GM12878 (cell line): ENCODE data around the gene S100A16. TPM values are rescaled to one million over a fixed set of nuclear protein-coding genes. Genes with fewer than 3 reads are reported as not detected.
"Not testable (repeated sequence)": the region's sequence is repeated elsewhere in the genome, so short reads cannot be mapped to it uniquely, and the experiment has no call there.

ENCODE experiments used
- ATAC-seq: fragments of 200-7000 bp; cut with Tn5 transposase; 3 replicates; pipeline ENCODE4 v1.9.1; 2020; ENCODE audit warnings: mild to moderate bottlenecking, moderate library complexity
- BruUV-seq: library from RNA; stranded (reverse); fragments of 400-500 nt; replicated peaks from 2 replicates; lab custom pipeline; 2021; lab: Mats Ljungman, UMichigan
- CTCF ChIA-PET: fragments of 300-600 bp; sonication (Branson Sonifier 250); formaldehyde crosslinking; extraction: SDS; loops from one replicate; lab custom pipeline; 2021; ENCODE audit warnings: inconsistent platforms; lab: Yijun Ruan, JAX
- POLR2A ChIA-PET: fragments of 350-600 bp; formaldehyde crosslinking; extraction: SDS; loops from one replicate; lab custom pipeline; 2021; ENCODE audit warnings: inconsistent platforms; lab: Charles Lee
- RAD21 ChIA-PET: fragments of 300-600 bp; sonication (Branson Sonifier 250); formaldehyde crosslinking; loops from one replicate; lab custom pipeline; 2023; ENCODE audit warnings: antibody characterized with exemption; ENCODE audit not compliant: unreplicated experiment; lab: Charles Lee
- SMC1A ChIA-PET: fragments of 300-600 bp; sonication (Branson Sonifier 250); formaldehyde crosslinking; loops from one replicate; lab custom pipeline; 2023; ENCODE audit not compliant: unreplicated experiment, uncharacterized antibody; lab: Charles Lee
- DNase-seq: peaks from one replicate; pipeline ENCODE4 v3.0.0-alpha.2; 2011; ENCODE audit warnings: low read depth, low spot score
- FAIRE-seq: peaks from 3 replicates; lab custom pipeline; 2011; peaks lifted over from hg19 to GRCh38; lab: Jason Lieb, UNC
- H2AFZ ChIP-seq: 2 replicates; pipeline ENCODE4 v1.6.0; 2011; ENCODE audit warnings: low read depth, low read length, control low read depth; ENCODE audit not compliant: control insufficient read depth
- H3K27ac ChIP-seq: 2 replicates; pipeline ENCODE4 v1.5.1; 2011; ENCODE audit warnings: control low read depth; ENCODE audit not compliant: control insufficient read depth, insufficient read depth
- H3K27me3 ChIP-seq, 2 experiments: replicated peaks in 1 of 2; 2 replicates each; pipeline versions ENCODE4 v1.6.0 to v1.6.1; 2011; ENCODE audit warnings: low read length in 1 of 2; ENCODE audit not compliant: control insufficient read depth in 2 of 2, insufficient read depth in 2 of 2
- H3K36me3 ChIP-seq, 2 experiments: 2 replicates each; pipeline ENCODE4 v1.5.1; 2011; ENCODE audit warnings: low read length in 1 of 2; ENCODE audit not compliant: control insufficient read depth in 2 of 2, insufficient read depth in 2 of 2
- H3K4me1 ChIP-seq: 2 replicates; pipeline ENCODE4 v1.6.1; 2011; ENCODE audit warnings: mild to moderate bottlenecking, low read length, moderate library complexity, mixed read lengths; ENCODE audit not compliant: control insufficient read depth, insufficient read depth
- H3K4me2 ChIP-seq: 2 replicates; pipeline ENCODE4 v1.6.0; 2011; ENCODE audit warnings: control low read depth; ENCODE audit not compliant: control insufficient read depth, insufficient read depth
- H3K4me3 ChIP-seq: fragments of 200-600 bp; sonication (generic); 2 replicates; pipeline ENCODE4 v1.5.1; 2016
- H3K79me2 ChIP-seq: 2 replicates; pipeline ENCODE4 v1.6.0; 2011; ENCODE audit warnings: low read length; ENCODE audit not compliant: control insufficient read depth, insufficient read depth
- H3K9ac ChIP-seq: 2 replicates; pipeline ENCODE4 v1.8.0; 2011; ENCODE audit warnings: low read length, control low read depth, mixed read lengths; ENCODE audit not compliant: control insufficient read depth, insufficient read depth
- H3K9me3 ChIP-seq: replicated peaks from 3 replicates; pipeline ENCODE4 v1.5.1; 2011; ENCODE audit warnings: mild to moderate bottlenecking, low read length; ENCODE audit not compliant: control insufficient read depth, insufficient read depth
- H4K20me1 ChIP-seq: 2 replicates; pipeline ENCODE4 v1.6.0; 2011; ENCODE audit not compliant: control insufficient read depth, insufficient read depth
- CBX3 ChIP-seq: fragments of 200-600 bp; sonication (generic); IDR thresholded peaks from 2 replicates; pipeline ENCODE4 v1.6.1; 2016; ENCODE audit warnings: low read depth, borderline replicate concordance
- KDM1A ChIP-seq: fragments of 200-600 bp; sonication (generic); IDR thresholded peaks from 2 replicates; pipeline ENCODE4 v1.6.1; 2016; ENCODE audit warnings: borderline replicate concordance
- POU2F2 ChIP-seq: IDR thresholded peaks from 3 replicates; pipeline ENCODE4 v1.6.1; 2011; ENCODE audit warnings: low read depth, mild to moderate bottlenecking, low read length, borderline replicate concordance
- RCOR1 ChIP-seq: conservative IDR thresholded peaks from 2 replicates; pipeline ENCODE4 v1.6.1; 2012; ENCODE audit warnings: low read depth, low read length, improper control_type of control experiment
- ZNF24 ChIP-seq: fragments of 450-650 bp; IDR thresholded peaks from 2 replicates; pipeline ENCODE4 v1.6.1; 2017; ENCODE audit warnings: antibody characterized with exemption, mild to moderate bottlenecking
- WGBS: methylation state at CpG from one replicate; pipeline ENCODE4 v1.1.6; 2016; ENCODE audit warnings: low lambda C conversion rate; ENCODE audit not compliant: insufficient replicate concordance, insufficient coverage; ENCODE audit errors: missing lambda C conversion rate; 5-methylcytosine and 5-hydroxymethylcytosine counted together
- in situ Hi-C: fragments of 300-500 bp; cut with MboI; formaldehyde crosslinking; loops from 9 replicates; pipeline ENCODE4 v1.14.3; 2018; ENCODE audit warnings: mixed read lengths
- intact Hi-C: fragments of 100-400 bp; cut with micrococcal nuclease; formaldehyde crosslinking; loops from one replicate; pipeline ENCODE4 v1.14.2; 2022; ENCODE audit not compliant: unreplicated experiment
- polyA plus RNA-seq, 11 experiments: library from polyadenylated mRNA; depleted of rRNA in 4 of 11; unstranded in 6 of 11; stranded (reverse) in 5 of 11; fragments of >200 nt; fragmentation: Nextera tagmentation in 4 of 11; fragmentation: Illumina TruSeq in 1 of 11; extraction: Ambion mirVana in 4 of 11; extraction: Trizol in 1 of 11; gene quantifications; 1 replicate in 1 of 11; 2 replicates in 10 of 11; pipeline versions ENCODE4 v1.2.1 to v1.2.3, GENCODE V29; 2011 to 2016; ENCODE audit warnings: inconsistent platforms in 2 of 11, missing spikeins in 2 of 11, low read depth in 1 of 11
- total RNA-seq, 4 experiments: library from RNA; depleted of rRNA in 3 of 4; stranded (reverse); fragments of >200 nt in 3 of 4; fragmentation: Illumina TruSeq in 1 of 4; extraction: Trizol in 1 of 4; gene quantifications; 2 replicates each; pipeline versions ENCODE4 v1.2.1 to v1.2.3, GENCODE V29; 2013 to 2021
- TF ChIP-seq, protein P1 (sequence below): fragments of 450-650 bp; IDR thresholded peaks from 2 replicates; pipeline ENCODE4 v1.6.1; 2017; ENCODE audit warnings: low read depth, mild to moderate bottlenecking, moderate library complexity
- TF ChIP-seq, protein P2 (sequence below): IDR thresholded peaks from 2 replicates; pipeline ENCODE4 v1.6.1; 2012; ENCODE audit warnings: low read depth, low read length, improper control_type of control experiment

Gene S100A16
- total and polyA plus RNA-seq, 10 of the 15 experiments (the other 5 are each of a cell fraction or from before 2014, with no cell fraction given): 0.14 to 0.51 (median 0.25) TPM; not detected in 6

DNA sequence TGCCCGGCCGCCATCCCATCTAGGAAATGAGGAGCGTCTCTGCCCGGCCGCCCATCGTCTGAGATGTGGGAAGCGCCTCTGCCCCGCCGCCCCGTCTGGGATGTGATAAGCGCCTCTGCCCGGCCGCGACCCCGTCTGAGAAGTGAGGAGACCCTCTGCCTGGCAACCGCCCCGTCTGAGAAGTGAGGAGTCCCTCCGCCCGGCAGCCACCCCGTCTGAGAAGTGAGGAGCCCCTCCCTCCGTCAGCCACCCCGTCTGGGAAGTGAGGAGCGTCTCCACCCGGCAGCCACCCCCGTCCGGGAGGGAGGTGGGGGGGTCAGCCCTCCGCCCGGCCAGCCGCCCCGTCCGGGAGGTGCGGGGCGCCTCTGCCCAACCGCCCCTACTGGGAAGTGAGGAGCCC is 30.1 kb downstream of the S100A16 start:
- intact Hi-C loops, POLR2A ChIA-PET, in situ Hi-C loops: not testable (repeated sequence)

DNA sequence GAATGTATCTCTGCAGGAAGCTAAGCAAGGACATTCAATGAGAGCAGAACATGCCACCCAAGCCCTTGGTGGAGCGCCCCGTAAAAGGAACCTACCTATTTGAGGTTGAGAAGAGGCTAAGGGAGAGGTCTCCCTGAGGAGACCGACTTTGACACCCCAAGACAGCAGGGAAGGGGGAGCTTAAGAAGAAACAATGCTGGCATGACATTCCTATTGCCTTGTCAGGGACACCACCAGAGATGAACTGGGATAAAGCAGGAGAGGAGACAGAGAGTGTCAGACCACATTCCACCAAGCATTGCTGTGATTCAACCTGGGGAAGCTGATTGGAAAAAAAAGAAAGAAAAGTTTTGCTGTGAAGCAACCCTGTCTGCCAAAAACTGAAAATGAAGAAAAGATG is 34.0 kb downstream of the S100A16 start:
- Histone ChIP-seq H4K20me1 (no peaks in the 10 kb centered on the region), H2AFZ (no peak overlapping the region), H3K9me3 (no peaks in the 10 kb centered on the region), H3K79me2 (no peaks in the 10 kb centered on the region), H3K4me2 (no peak overlapping the region), H3K4me1 (no peaks in the 10 kb centered on the region), H3K36me3 (no peaks in the 10 kb centered on the region), H3K4me3 (no peak overlapping the region), H3K9ac (no peak overlapping the region), H3K27me3 (no peaks in the 10 kb centered on the region), H3K27ac (no peak overlapping the region)
- TF ChIP-seq KDM1A: no peak
- TF ChIP-seq CBX3: no peak
- TF ChIP-seq, protein P1, sequence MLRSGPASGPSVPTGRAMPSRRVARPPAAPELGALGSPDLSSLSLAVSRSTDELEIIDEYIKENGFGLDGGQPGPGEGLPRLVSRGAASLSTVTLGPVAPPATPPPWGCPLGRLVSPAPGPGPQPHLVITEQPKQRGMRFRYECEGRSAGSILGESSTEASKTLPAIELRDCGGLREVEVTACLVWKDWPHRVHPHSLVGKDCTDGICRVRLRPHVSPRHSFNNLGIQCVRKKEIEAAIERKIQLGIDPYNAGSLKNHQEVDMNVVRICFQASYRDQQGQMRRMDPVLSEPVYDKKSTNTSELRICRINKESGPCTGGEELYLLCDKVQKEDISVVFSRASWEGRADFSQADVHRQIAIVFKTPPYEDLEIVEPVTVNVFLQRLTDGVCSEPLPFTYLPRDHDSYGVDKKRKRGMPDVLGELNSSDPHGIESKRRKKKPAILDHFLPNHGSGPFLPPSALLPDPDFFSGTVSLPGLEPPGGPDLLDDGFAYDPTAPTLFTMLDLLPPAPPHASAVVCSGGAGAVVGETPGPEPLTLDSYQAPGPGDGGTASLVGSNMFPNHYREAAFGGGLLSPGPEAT: no peak
- no peak for TF ChIP-seq ZNF24
- no peak for TF ChIP-seq POU2F2
- TF ChIP-seq RCOR1: no peak
- TF ChIP-seq, protein P2, sequence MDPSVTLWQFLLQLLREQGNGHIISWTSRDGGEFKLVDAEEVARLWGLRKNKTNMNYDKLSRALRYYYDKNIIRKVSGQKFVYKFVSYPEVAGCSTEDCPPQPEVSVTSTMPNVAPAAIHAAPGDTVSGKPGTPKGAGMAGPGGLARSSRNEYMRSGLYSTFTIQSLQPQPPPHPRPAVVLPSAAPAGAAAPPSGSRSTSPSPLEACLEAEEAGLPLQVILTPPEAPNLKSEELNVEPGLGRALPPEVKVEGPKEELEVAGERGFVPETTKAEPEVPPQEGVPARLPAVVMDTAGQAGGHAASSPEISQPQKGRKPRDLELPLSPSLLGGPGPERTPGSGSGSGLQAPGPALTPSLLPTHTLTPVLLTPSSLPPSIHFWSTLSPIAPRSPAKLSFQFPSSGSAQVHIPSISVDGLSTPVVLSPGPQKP: no peak
- in situ Hi-C loops (no loop called here), intact Hi-C loops (no loop called here)
- no peak for ATAC-seq
- WGBS: 47% methylated on average over 3 of the region's 3 CpGs
- no TSS peak for BruUV-seq
- CTCF ChIA-PET: interaction anchor here (0.7 to 1.8 kb wide), 4 partner anchors 11 to 61 kb away, joined by 3 to 5 read pairs (median 3); no protein-coding TSS in a partner anchor
- POLR2A ChIA-PET: no interaction called here
- FAIRE-seq: no peak
- no peak for DNase-seq
- RAD21 ChIA-PET: no interaction called here
- SMC1A ChIA-PET: interaction anchor here (1.3 kb wide), 1 partner anchor 47 kb away, joined by 3 read pairs; no protein-coding TSS in a partner anchor

More for the DNA sequence above, 30.1 kb downstream of the S100A16 start:
- DNase-seq, ATAC-seq, H3K4me2 ChIP-seq, H4K20me1 ChIP-seq, H3K36me3 ChIP-seq, RAD21 ChIA-PET, H3K9ac ChIP-seq, H3K27ac ChIP-seq, H2AFZ ChIP-seq, FAIRE-seq, H3K79me2 ChIP-seq, SMC1A ChIA-PET, H3K4me3 ChIP-seq, H3K9me3 ChIP-seq, H3K4me1 ChIP-seq, H3K27me3 ChIP-seq, BruUV-seq: not testable (repeated sequence)
- CTCF ChIA-PET: interaction anchor here (2.0 kb wide), 1 partner anchor 72 kb away, joined by 7 read pairs; no protein-coding TSS in a partner anchor
- WGBS: 74% methylated on average over 13 of the region's 34 CpGs
